Testis (tissue), 3 donors: Measurements from ENCODE around the gene FHL2. TPM values are rescaled to one million over a fixed set of nuclear protein-coding genes. Genes with fewer than 3 reads are reported as not detected.
"Not testable (repeated sequence)": the region's sequence is repeated elsewhere in the genome, so short reads cannot be mapped to it uniquely, and the experiment has no call there.

Experiments
- DNase-seq: peaks from one replicate; pipeline ENCODE4 v3.0.0-alpha.2; 2019
- H3K27ac ChIP-seq, 2 donors: fragments of 200-600 bp; sonication (generic); one replicate each; pipeline ENCODE4 v1.5.1; 2019
- H3K27me3 ChIP-seq: fragments of 200-600 bp; sonication (generic); one replicate; pipeline ENCODE4 v1.5.1; 2019
- H3K36me3 ChIP-seq: fragments of 200-600 bp; sonication (generic); one replicate; pipeline ENCODE4 v1.5.1; 2017; ENCODE audit warnings: low read depth; ENCODE audit errors: missing control alignments
- H3K4me1 ChIP-seq: fragments of 200-600 bp; sonication (generic); one replicate; pipeline ENCODE4 v1.5.1; 2019
- H3K4me3 ChIP-seq, 2 donors: fragments of 200-600 bp; sonication (generic); one replicate each; pipeline ENCODE4 v1.5.1; 2017 to 2019
- H3K9me3 ChIP-seq: fragments of 200-600 bp; sonication (generic); one replicate; pipeline ENCODE4 v1.5.1; 2017
- CTCF ChIP-seq, 3 experiments: fragments of 450-650 bp in 2 of 3; fragments of 200-600 bp in 1 of 3; sonication (generic) in 1 of 3; IDR thresholded peaks; one replicate each; pipeline ENCODE4 v1.5.1; 2016 to 2019; ENCODE audit warnings: antibody characterized with exemption in 3 of 3, mild to moderate bottlenecking in 2 of 3, moderate library complexity in 1 of 3
- POLR2A ChIP-seq: fragments of 450-650 bp; IDR thresholded peaks from one replicate; pipeline ENCODE4 v1.6.1; 2017; ENCODE audit warnings: antibody characterized with exemption, mild to moderate bottlenecking, moderate library complexity
- WGBS, 2 donors: methylation state at CpG; one replicate each; pipeline ENCODE4 v1.1.5; 2018; 5-methylcytosine and 5-hydroxymethylcytosine counted together
- intact Hi-C: fragments of 100-400 bp; cut with DNase I; formaldehyde crosslinking; loops from one replicate; pipeline ENCODE4 v1.15.1; 2023; ENCODE audit warnings: low total_unique reads
- polyA plus RNA-seq: library from polyadenylated mRNA; stranded (reverse); fragments of 350-450 nt; fragmentation: Illumina TruSeq; extraction: RNeasy Lipid Tissue Mini Kit (QIAGEN cat#74804); gene quantifications from one replicate; pipeline ENCODE4 v1.2.3, GENCODE V29; 2014; ENCODE audit warnings: low read depth, low replicate concordance; ENCODE audit not compliant: insufficient read depth
- total RNA-seq, 2 donors: library from RNA; depleted of rRNA; stranded (reverse); fragments of >200 nt; gene quantifications; one replicate each; pipeline ENCODE4 v1.2.3, GENCODE V29; 2016

Gene FHL2
- total and polyA plus RNA-seq, 3 donors from 2014 or later: 76.9 to 154 (median 99.3) TPM

GRCh38 chr2:105329197-105329554, 69.7 kb downstream of the FHL2 start:
- WGBS, 2 donors: 1% methylated on average over 9 to 17 of the region's 17 CpGs
- H3K27ac ChIP-seq: peak overlapping the region in 1 of 2 donors; percentile 41
- peak; percentile 35 for DNase-seq
- TF ChIP-seq CTCF (IDR thresholded peaks at IDR 0.05): no peak
- no peak for TF ChIP-seq POLR2A
- no peaks in the 10 kb centered on the region for H3K36me3 ChIP-seq
- no peaks in the 10 kb centered on the region for H3K9me3 ChIP-seq
- no peaks in the 10 kb centered on the region for H3K4me1 ChIP-seq
- no peaks in the 10 kb centered on the region for H3K27me3 ChIP-seq
- intact Hi-C loops: no loop called here
- peak overlapping the region; percentile 64 to 73 for H3K4me3 ChIP-seq

GRCh38 chr2:105328281-105329196, 70.3 kb downstream of the FHL2 start:
- intact Hi-C loops: no loop called here
- 12 to 14% methylated on average over 14 to 16 of the region's 16 CpGs for WGBS, 2 donors
- peak; percentile 36 for DNase-seq
- no peaks in the 10 kb centered on the region for H3K36me3 ChIP-seq
- no peak for TF ChIP-seq POLR2A
- no peak for TF ChIP-seq CTCF (IDR thresholded peaks at IDR 0.05)
- H3K9me3 ChIP-seq: no peaks in the 10 kb centered on the region
- peak overlapping the region; percentile 64 to 73 for H3K4me3 ChIP-seq
- no peaks in the 10 kb centered on the region for H3K4me1 ChIP-seq
- H3K27ac ChIP-seq: peak overlapping the region in 1 of 2 donors; percentile 41
- H3K27me3 ChIP-seq: no peaks in the 10 kb centered on the region

- TF ChIP-seq CTCF (IDR thresholded peaks at IDR 0.05) (no peak), POLR2A (no peak)
- Histone ChIP-seq H3K4me1 (no peaks in the 10 kb centered on the region), H3K9me3 (no peaks in the 10 kb centered on the region), H3K4me3 (no peak overlapping the region), H3K36me3 (no peaks in the 10 kb centered on the region), H3K27ac (no peak overlapping the region), H3K27me3 (no peaks in the 10 kb centered on the region)
- 79 to 82% methylated on average over 2 of the region's 2 CpGs for WGBS, 2 donors
- no peak for DNase-seq
- intact Hi-C loops: no loop called here
Observed at GRCh38 chr2:105327690-105328089, 71.2 kb downstream of the FHL2 start.

GRCh38 chr2:105327271-105327670, 71.6 kb downstream of the FHL2 start:
- H3K9me3 ChIP-seq, H3K36me3 ChIP-seq, H3K4me1 ChIP-seq, DNase-seq, intact Hi-C loops, H3K27me3 ChIP-seq, H3K27ac ChIP-seq, H3K4me3 ChIP-seq: not testable (repeated sequence)
- 90 to 91% methylated on average over 3 of the region's 3 CpGs for WGBS, 2 donors

- 89 to 90% methylated on average over 3 of the region's 3 CpGs for WGBS, 2 donors
- Histone ChIP-seq H3K4me1 (no peaks in the 10 kb centered on the region), H3K27ac (no peak overlapping the region), H3K9me3 (no peaks in the 10 kb centered on the region), H3K4me3 (no peak overlapping the region), H3K27me3 (no peaks in the 10 kb centered on the region), H3K36me3 (no peaks in the 10 kb centered on the region)
- intact Hi-C loops: no loop called here
- TF ChIP-seq CTCF (IDR thresholded peaks at IDR 0.05): no peak
- TF ChIP-seq POLR2A: no peak
- DNase-seq: no peak
Observed at GRCh38 chr2:105325389-105325963, 73.4 kb downstream of the FHL2 start.
